Measurements from ENCODE around the gene FUCA2.
"Not testable (repeated sequence)": the region's sequence is repeated elsewhere in the genome, so short reads cannot be mapped to it uniquely, and the experiment has no call there.

The FUCA2 gene

DNA sequence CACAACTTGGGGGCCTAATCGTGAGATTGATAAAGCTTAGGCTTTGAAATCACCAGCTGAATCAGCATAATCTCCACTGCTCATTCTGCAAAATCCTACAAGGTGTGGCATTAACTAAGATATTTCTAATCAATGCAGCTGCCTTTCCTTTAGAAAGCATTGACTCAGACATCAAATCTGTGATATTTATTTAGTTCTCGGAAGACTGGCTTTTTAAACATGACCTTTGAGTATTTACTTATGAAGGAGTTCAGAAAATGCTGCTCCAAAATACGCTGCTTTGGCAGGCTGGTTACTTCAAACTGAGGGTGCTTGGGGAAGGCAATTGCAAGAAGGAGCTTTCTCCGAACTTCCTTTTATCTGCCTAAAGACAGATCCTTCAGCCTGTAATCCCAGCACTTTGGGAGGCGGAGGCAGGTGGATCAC lies 23.7 kb upstream of the FUCA2 start:
- no peak for DNase-seq (ENCODE audit: low read depth)

DNA sequence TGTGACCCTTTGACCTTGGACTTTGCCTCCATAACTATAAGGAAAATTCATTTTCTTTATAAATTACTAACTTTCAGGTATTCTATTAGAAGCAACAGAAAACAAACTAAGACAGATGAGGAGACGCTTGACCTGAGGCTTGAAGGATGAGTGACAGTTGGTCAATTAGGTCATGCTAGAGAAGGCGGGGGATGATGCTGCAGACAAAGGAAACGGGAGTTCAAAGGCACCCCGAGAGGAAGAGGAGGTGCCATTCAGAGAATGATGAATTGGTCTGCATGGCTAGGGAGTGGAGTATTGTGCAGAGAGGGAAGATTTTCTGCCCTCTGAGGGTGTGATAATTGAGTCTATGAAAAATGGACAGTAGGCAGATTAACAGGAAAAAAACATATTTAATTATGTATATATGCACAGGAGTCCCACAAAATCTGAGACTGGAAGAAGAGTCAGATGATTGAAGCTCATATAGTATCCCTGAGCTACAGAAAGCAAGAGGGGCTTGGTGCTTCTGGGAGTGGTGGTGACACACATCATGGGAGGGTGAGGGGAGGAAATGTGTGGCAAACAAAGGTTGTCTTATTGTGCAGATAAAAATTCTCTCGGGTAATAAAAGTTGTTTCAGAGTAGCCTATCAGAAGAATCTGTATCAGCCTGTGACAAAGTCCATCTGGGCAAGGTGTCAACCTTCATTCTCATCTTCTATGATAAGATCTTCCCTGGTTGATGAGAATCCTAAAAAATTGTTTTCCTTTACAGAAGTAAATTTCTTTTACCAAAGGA lies 20.4 kb upstream of the FUCA2 start:
- DNase-seq (ENCODE audit: low read depth) = no peak

- no peak for DNase-seq (ENCODE audit: low read depth)
Measured at GRCh38 chr6:143529095-143529494, 17.6 kb upstream of the FUCA2 start.

DNA sequence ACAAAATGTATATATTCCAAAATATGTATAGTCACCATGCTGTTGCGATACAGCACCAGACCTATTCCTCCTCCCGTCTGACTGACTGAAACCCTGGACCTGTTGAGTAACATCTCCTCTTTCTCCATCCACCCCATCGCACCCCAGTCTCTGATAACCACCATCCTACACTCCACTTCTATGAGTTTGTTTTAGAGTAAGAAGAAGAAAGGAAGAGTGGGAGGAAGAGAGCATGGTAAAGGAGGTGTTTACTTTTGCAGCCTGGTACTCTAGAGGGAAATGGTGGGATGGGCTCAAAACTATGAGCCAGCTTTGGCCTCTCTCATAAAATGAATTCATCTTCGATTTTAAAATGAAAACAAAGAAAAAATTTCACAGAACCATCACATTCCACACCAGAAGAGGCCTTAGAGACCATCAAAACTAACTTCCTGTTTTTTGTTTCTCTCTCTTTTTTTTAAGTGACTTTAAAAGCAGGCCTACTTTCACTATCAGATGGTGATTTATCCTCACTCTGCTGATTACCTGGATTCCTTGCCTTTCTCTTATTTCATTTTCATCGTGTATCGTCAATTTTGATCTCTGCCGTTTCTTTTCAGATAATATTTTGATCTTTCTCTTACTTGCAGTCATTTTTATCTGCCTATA lies 16.8 kb upstream of the FUCA2 start:
- no peak for DNase-seq (ENCODE audit: low read depth)

DNA sequence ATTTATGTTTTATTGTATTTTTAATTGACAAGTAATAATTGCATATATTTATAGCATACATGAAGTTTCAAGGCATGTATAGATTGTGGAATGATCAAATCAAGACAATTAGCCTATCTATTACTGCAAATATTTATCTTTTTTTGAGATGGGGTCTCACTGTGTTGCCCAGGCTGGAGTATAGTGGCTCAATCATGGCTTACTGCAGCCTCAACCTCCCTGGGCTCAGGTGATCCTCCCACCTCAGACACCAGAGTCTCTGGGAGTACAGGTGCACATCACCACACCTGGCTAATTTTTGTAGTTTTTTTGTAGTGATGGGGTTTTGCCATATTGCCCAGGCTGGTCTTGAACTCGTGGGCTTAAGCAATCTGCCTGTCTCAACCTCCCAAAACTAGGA lies 16.2 kb upstream of the FUCA2 start:
- no peak for DNase-seq (ENCODE audit: low read depth)

- DNase-seq (ENCODE audit: low read depth) = no peak
Measured at GRCh38 chr6:143525356-143525755, 13.8 kb upstream of the FUCA2 start.

- DNase-seq (ENCODE audit: low read depth) = no peak
Measured at GRCh38 chr6:143522039-143522600, 10.6 kb upstream of the FUCA2 start.

- DNase-seq (ENCODE audit: low read depth) = no peak
Measured at GRCh38 chr6:143517447-143517773, 5.9 kb upstream of the FUCA2 start.

GRCh38 chr6:143516690-143517446 lies 5.3 kb upstream of the FUCA2 start:
- DNase-seq (ENCODE audit: low read depth) = no peak

DNA sequence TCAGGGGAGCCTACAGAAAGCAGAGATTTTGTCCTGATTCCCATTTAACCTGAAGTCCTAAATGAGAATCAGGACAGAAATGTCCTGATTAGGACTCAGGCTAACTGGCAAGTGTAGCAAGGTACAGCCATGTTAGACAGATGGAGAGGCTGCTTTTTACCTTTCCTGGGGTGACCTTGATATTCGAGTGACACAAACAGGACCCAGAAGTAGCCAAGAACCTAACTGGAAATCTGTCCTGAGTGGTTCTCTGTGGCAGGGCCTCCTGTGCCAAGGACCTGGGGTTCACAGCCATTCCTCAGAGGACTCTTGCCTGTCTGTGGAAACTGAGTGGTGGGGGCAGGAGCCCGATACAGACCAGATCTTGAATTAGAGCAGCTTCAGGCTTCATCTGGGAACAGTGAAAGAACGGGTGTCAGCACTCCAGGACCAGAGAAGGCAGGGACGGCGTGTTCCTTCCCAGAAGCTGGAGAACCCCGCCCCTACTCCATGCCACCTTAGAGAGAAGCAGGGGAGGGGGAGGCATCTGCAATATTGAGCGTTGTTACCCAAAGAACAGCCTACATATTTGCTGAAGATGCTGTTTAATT lies 4.3 kb upstream of the FUCA2 start:
- DNase-seq (ENCODE audit: low read depth) = no peak

DNA sequence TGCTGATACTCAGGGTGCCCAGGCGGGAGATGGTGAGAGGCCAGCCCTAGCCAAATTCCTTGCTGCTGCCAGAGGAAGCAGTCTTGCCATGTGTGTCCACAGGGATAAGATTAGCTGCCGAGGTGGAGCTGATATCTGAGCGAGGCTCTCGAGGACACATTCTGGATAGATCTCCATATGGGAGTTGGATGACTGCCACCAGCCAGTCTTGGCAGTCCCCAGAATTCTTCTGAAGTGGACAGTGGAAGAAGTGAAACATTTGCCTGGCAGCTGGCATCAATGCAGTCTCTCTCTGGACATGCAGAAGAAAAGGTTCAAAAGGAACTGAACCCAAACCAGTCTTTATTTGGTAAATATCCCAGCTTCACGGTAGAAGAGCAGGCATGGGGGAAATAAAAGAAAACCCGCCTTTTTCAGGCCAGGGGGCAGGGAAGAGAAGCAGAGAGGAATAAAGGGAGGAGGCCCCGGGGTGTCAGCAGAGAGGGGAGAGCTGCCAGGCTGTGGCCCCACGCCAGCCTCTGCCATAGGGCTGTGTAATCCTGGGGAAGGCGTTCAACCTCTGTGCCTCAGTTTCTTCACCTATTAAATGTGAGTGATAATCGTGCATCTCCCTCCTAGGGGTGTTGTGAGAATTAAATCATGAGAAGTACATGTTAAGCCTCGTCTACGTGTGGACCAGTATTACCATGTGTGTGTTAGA lies 3.7 kb upstream of the FUCA2 start:
- no peak for DNase-seq (ENCODE audit: low read depth)

DNA sequence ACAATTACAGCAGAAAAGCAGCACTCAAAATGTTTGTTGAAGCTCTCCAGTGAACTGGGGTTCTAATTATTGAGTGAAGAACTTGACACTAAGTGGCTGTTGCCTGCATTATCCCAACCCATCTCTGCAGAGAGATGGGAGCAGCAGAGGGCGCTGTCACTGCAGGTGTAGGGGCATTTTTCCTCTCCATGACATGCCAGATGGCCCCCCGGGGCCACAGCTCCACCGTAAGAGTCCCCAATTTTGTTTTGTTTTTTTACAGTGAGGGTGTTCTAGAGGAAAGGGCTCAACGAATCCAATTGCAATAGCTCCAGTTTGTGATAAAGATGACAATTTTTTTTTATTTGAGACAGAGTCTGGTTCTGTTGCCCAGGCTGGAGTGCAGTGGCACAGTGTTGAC lies 1.9 kb upstream of the FUCA2 start:
- DNase-seq (ENCODE audit: low read depth) = peak; percentile 10

- DNase-seq (ENCODE audit: low read depth) = not testable (repeated sequence)
Measured at GRCh38 chr6:143510326-143510725, 1.2 kb downstream of the FUCA2 start.

DNA sequence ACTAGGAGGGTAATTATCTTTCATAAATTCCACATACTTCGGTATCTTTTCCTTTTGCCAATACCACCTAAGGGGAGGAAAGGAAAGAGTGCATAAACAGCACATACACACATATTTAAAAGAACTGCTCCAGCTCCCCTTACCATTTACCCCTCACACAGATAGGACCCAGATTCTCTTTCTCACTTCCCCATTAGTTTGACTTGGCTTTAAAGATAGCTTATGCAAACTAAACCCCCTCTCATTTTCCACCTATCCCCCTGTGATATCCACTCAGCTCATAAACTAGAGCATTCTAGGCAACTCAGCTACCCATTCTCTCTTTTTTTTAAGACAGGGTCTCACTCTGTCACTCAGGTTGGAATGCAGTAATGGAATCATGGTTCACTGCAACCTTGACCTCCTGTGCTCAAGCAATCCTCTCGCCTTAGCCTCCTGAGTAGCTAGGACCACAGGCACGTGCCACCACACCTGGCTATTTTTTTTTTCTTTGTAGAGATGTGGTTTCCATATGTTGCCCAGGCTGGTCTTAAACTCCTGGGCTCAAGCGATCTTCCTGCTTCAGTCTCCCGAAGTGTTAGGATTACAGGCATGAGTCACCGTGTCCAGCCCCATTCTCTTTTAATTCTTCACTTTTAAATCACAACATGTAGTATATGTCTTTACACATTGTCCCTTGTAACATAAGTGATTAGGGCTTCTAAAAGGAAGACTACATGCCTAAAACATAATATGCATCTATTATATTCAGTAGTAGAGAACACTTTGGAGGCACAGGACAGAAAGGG lies 4.0 kb downstream of the FUCA2 start:
- no peak for DNase-seq (ENCODE audit: low read depth)

DNA sequence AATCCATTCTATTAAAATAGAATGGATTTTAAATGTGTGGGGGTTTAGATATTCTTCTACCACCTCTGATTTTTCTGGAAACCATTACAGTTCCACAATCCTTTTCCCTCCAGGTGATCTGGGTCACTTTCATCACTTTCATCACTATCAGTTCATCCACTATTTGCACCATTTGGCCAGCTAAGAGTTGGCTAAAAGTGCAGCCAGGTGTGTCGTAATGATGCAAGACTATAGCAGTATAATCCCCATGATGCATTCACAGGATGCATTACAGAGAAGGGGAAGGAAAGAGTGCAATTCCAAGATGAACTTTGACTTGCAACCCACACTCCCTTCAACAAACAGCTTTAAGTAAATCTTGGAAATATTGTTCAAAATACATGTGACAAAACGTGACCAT lies 4.9 kb downstream of the FUCA2 start:
- DNase-seq (ENCODE audit: low read depth) = no peak

DNA sequence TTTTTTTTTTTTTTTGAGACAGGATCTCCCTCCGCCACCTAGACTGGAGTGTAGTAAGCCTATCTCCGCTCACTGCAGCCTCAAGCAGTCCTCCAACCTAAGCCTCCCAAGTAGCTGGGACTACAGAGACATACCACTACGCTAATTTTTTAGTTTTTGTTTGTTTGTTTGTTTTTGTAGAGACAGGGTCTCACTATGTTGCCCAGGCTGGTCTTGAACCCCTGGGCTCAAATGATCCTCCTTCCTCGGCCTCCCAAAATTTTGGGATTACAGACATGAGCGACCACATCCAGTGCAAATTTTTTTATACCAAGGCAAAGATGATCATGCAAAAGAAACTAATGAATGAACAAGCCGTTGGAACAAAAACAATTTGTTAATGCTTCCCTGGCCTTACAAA lies 5.3 kb downstream of the FUCA2 start:
- DNase-seq (ENCODE audit: low read depth) = no peak

- no peak for DNase-seq (ENCODE audit: low read depth)
Measured at GRCh38 chr6:143505537-143505936, 6.0 kb downstream of the FUCA2 start.

GRCh38 chr6:143505111-143505510 lies 6.4 kb downstream of the FUCA2 start:
- DNase-seq (ENCODE audit: low read depth) = no peak

DNA sequence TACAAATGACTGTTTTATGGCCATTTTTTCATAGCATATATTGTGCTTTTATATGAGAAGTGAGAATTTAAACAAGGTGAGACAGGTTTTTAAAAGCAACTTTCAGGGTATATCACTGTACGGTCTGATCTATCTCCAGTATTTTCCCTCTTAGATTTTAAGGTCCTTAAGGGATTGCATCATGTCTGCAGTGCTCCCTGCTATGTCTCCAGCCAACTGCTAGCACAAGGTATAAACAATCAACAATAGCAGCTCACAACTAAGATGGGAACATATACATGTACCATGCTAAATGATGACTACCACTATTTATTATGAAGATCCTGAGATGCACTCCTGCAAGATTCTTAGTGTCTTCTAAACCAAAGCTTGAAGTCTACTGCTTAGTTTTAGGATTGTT lies 7.2 kb downstream of the FUCA2 start:
- no peak for DNase-seq (ENCODE audit: low read depth)

DNA sequence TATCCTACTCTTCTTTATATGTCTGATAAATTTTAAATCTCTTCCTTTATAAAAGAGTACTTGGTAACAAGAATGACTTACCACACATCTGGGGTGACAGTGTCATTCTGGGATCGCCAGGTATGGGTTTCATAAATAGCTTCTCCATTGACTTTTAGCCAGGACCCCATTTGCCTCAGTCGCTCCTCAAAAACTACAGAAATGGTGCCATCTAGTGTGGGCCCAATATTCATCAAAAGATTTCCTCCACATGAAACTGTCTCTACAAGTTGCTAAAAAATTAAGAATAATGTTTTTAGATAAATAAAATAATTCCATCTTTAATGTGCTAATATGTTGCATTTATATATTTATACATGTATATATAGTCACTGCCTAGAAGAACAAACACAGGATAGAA lies 9.7 kb downstream of the FUCA2 start:
- no peak for DNase-seq (ENCODE audit: low read depth)

DNA sequence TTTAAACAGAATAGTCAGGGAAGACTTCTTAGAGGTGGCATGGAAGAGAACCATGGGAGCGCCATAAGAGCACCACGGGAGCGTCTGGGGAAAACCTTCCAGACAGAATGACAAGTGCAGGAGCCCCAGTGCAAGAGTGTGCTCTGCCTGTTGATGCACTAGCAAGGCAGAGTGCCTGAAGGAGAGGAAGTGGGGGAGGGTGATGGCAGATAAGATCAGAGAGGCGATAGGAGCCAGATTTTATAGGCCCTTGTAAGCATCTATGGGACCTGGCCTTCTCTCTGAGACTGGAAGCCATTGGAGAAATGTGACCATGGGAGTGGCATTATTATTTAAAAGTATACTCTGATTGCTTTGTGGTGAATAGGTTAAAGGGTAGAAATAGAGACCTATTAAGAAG lies 13.1 kb downstream of the FUCA2 start:
- no peak for DNase-seq (ENCODE audit: low read depth)

Data from activated T-helper 9 cell treated with anti-CD3 and anti-CD28 coated beads, Interleukin-2, amount 50 U/mL, for 16 hours (primary cell).